ENCODE data around the gene GALK1.

Gene GALK1

GRCh38 chr17:75722076-75722475 lies 42.9 kb downstream of the GALK1 start:
- TF ChIP-seq CTCF (IDR thresholded peaks at IDR 0.05; ENCODE audit: extremely low read depth, insufficient read depth, missing control alignments) = no peak
- DNase-seq (ENCODE audit: low spot score) = no peak
- in situ Hi-C loops (cut with MboI; ENCODE audit: low pct_unique_long_range_greater_than_20kb, low sequenced_read_pairs, unreplicated experiment) = no loop called here

GRCh38 chr17:75721463-75722011 lies 43.5 kb downstream of the GALK1 start:
- no peak for DNase-seq (ENCODE audit: low spot score)
- in situ Hi-C loops (cut with MboI; ENCODE audit: low pct_unique_long_range_greater_than_20kb, low sequenced_read_pairs, unreplicated experiment) = no loop called here
- TF ChIP-seq CTCF (IDR thresholded peaks at IDR 0.05; ENCODE audit: extremely low read depth, insufficient read depth, missing control alignments) = no peak

- peak; percentile 88 for DNase-seq (ENCODE audit: low spot score)
- in situ Hi-C loops (cut with MboI; ENCODE audit: low pct_unique_long_range_greater_than_20kb, low sequenced_read_pairs, unreplicated experiment) = no loop called here
- no peak for TF ChIP-seq CTCF (IDR thresholded peaks at IDR 0.05; ENCODE audit: extremely low read depth, insufficient read depth, missing control alignments)
These were observed 44.1 kb downstream of the GALK1 start, which contains the start of gene ITGB4 for GRCh38 chr17:75720656-75721462. TSS of gene ITGB4 (plus strand) at chr17:75721459. CDS start at chr17:75724704, 3,245 bp downstream.

GRCh38 chr17:75719732-75720131 lies 45.3 kb downstream of the GALK1 start:
- DNase-seq (ENCODE audit: low spot score) = no peak
- in situ Hi-C loops (cut with MboI; ENCODE audit: low pct_unique_long_range_greater_than_20kb, low sequenced_read_pairs, unreplicated experiment) = no loop called here
- TF ChIP-seq CTCF (IDR thresholded peaks at IDR 0.05; ENCODE audit: extremely low read depth, insufficient read depth, missing control alignments) = no peak

GRCh38 chr17:75712446-75712845 lies 52.5 kb downstream of the GALK1 start:
- no peak for TF ChIP-seq CTCF (IDR thresholded peaks at IDR 0.05; ENCODE audit: extremely low read depth, insufficient read depth, missing control alignments)
- no peak for DNase-seq (ENCODE audit: low spot score)
- in situ Hi-C loops (cut with MboI; ENCODE audit: low pct_unique_long_range_greater_than_20kb, low sequenced_read_pairs, unreplicated experiment) = no loop called here

Measured in GM13977 (cell line).